GM10266 (cell line): Measurements from ENCODE around the gene ELOVL5.

Source experiments
- DNase-seq: peaks from one replicate; pipeline ENCODE4 v3.0.0; 2012; ENCODE audit errors: extremely low spot score
- TF ChIP-seq, protein P1 (sequence below): IDR thresholded peaks from 2 replicates; pipeline ENCODE4 v1.5.1; 2012; ENCODE audit warnings: mild to moderate bottlenecking, low read depth; ENCODE audit not compliant: control insufficient read depth, insufficient read depth; ENCODE audit errors: missing control alignments

The ELOVL5 gene

GRCh38 chr6:53359843-53360092, 11.0 kb upstream of the ELOVL5 start:
- DNase-seq = no peak
- TF ChIP-seq, protein P1, sequence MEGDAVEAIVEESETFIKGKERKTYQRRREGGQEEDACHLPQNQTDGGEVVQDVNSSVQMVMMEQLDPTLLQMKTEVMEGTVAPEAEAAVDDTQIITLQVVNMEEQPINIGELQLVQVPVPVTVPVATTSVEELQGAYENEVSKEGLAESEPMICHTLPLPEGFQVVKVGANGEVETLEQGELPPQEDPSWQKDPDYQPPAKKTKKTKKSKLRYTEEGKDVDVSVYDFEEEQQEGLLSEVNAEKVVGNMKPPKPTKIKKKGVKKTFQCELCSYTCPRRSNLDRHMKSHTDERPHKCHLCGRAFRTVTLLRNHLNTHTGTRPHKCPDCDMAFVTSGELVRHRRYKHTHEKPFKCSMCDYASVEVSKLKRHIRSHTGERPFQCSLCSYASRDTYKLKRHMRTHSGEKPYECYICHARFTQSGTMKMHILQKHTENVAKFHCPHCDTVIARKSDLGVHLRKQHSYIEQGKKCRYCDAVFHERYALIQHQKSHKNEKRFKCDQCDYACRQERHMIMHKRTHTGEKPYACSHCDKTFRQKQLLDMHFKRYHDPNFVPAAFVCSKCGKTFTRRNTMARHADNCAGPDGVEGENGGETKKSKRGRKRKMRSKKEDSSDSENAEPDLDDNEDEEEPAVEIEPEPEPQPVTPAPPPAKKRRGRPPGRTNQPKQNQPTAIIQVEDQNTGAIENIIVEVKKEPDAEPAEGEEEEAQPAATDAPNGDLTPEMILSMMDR = no peak

DNA sequence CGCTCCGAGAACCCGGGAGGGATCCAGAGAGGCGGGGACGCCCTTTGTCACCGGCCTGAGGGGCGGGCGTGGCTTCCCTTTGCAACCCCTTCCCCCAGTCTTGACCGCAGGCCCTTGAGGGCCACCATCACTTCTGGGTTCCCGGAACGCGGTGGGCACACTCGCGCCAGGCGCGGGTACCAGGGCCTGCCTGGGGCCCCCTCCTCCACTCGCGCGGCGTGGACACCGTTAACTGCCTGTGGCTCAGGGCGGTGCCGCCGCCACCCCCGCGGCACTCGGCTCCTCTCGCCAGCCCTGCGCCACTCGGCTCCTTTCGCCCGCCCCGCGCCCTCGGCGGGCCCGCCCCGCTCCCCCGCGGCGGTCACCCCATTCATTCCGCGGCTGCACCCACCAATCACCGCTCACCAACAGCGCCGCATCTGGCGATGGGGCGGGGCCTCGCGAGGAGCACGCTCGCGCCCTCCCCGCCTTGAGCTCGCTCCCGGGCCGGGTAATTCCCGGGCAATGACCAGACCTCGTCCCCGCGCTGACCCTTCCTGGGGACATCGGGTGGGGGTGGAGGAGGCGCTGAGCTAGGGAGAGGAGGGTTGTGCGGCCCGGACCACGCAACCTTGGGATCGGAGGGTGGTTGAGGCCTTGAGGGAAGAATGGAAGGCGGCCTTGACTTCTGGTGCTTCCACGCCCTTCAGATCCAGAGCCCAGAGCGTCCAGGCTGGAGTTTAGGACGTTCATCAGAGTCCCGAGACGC, 10.5 kb upstream of the ELOVL5 start:
- TF ChIP-seq, protein P1 = no peak
- peak; percentile 98 for DNase-seq

DNA sequence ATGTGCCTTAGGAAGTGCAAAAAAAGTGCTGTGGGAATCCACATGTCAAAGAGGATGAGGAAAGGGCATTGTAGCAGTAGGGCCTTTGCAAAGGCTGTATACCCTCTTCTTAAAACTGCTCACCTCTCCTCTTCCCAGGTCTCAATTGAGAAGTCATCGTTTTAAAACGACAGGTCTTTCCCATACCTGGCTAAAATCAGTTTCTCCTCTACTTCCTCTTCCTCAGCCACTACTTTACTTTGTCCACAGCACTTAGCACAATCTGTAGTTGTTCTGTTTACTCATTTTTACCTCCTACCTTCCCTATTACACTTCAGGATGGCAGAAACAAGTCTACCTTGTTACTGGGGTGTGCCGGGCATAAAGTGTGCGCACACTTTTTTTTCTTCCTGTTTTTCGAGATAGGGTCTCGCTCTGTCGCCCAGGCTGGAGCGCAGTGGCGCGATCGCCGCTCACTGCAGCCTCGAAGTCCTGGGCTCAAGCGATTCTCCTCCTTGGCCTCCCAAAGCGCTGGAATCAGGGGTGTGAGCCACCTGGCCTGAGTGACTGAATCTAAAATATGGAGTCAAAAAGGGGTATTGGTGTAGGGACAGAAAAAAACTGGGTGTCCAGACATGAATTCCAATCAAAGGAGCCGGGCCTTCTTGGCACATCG, 9.8 kb upstream of the ELOVL5 start:
- DNase-seq = peak; percentile 22
- TF ChIP-seq, protein P1 = no peak

DNA sequence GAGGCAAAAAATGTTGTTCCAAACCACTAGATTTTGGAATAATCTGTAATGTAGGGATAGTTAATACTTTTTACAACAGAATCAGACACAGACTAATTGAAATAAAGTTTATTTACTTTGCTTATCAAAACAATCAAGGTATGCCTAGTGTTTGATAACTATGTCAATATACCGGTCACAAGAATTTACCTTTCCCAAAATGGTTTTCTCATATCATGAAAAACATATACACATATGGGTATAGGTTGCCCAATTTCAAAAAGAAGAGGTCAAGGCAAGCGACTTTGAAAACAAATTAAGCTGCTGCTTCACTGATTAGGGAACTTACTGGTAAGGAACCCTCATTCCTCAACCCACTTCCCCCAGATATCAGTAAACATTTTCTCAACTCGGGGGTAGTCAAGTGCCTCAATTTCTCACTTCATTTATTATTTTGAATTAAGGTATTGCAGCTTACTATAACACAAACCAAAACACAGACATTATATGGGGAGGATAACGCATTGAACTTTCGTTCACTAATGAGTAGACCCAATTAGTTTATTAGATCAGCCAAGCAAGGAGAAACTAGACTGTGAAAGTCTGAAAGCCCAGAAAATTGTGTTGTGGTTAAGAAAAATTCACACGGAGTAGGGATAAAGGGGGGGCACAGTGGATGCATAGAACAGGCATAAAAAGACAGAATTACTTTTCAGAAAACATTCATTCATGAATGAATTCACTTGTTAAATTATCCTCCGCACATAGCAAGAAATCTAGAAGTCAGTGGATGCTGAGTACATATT, 9.0 kb upstream of the ELOVL5 start:
- DNase-seq = no peak
- TF ChIP-seq, protein P1 = no peak

- DNase-seq = no peak
- TF ChIP-seq, protein P1 = no peak
These were observed 4.9 kb upstream of the ELOVL5 start for GRCh38 chr6:53353624-53354023.

DNA sequence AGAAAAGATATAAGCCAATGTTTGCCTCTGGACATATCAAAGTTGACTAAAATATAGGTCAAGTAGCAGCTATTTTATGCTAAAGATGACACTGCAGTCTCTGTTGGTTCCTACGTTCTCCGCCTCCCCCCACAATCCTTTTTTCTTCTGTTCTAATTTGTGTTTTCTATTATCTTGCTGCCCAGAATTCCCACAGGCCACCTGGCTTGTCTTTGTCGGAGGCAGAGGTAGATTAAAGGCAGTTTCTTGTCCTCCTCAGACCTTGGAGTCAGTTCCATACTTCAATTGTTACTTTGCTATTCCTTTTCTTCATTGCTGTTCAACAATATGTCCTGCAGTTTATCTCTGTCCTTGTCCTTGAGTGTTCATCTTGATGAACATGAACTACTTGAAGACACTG, 3.6 kb upstream of the ELOVL5 start:
- DNase-seq = no peak
- TF ChIP-seq, protein P1 = no peak
